ENCODE measurements around the gene CHAF1A.

Gene CHAF1A

DNA sequence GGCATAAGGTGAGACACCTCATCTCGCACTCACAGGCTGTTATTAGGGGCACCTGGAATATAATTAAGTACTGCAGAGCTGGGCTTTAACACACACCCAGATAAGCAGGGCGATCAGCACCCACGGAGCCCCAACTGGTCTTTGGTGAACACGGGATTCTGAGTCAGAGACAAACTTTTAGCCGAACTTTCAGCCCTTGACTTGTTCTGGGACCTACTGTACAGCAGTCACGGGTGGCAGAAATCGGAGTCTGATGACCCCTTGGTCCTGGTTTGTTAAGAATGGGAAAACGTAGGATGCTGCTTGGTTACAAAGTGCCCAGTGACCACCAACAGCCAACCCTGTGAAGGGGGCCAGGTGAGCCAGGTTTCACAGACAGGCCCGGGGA lies 11.1 kb upstream of the CHAF1A start:
- TF ChIP-seq, protein P1, sequence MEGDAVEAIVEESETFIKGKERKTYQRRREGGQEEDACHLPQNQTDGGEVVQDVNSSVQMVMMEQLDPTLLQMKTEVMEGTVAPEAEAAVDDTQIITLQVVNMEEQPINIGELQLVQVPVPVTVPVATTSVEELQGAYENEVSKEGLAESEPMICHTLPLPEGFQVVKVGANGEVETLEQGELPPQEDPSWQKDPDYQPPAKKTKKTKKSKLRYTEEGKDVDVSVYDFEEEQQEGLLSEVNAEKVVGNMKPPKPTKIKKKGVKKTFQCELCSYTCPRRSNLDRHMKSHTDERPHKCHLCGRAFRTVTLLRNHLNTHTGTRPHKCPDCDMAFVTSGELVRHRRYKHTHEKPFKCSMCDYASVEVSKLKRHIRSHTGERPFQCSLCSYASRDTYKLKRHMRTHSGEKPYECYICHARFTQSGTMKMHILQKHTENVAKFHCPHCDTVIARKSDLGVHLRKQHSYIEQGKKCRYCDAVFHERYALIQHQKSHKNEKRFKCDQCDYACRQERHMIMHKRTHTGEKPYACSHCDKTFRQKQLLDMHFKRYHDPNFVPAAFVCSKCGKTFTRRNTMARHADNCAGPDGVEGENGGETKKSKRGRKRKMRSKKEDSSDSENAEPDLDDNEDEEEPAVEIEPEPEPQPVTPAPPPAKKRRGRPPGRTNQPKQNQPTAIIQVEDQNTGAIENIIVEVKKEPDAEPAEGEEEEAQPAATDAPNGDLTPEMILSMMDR (IDR thresholded peaks at IDR 0.05; ENCODE audit: extremely low read depth, missing control alignments), result no peak
- DNase-seq (ENCODE audit: low spot score), result no peak

DNA sequence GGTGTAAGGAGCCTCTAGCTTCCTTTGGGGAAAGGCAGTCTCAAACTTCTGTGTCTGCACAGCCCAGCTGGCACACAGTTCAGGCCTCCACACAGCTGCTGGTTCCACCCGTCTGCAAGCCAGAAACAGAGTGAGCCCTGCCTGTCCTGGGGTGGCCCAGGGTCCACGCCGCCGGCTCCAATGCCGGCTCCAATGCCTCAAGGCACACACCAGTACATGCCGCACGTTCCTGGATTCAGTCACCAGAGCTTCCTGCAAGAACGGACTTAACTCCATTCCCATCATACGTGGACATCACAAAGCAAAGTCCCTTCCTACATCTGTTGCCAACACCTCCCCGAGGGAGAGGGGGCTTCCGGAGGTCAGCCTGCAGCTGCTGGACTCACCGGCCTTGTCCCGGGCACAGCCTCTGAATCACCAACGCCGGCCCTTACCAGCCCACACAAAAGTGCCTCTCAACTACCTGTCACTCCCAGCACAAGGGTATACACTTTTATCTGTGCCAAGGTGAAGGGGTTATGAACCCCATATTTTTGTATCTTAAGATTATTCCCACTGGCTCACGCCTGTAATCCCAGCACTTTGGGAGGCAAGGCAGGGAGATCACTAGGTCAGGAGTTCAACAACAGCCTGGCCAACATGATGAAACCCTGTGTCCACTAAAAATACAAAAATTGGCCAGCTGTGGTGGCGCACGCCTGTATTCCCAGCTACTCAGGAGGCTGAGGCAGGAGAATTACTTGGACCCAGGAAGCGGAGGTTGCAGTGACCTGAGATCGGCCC lies 10.5 kb upstream of the CHAF1A start:
- TF ChIP-seq, protein P1 (IDR thresholded peaks at IDR 0.05; ENCODE audit: extremely low read depth, missing control alignments), result no peak
- DNase-seq (ENCODE audit: low spot score), result no peak

DNA sequence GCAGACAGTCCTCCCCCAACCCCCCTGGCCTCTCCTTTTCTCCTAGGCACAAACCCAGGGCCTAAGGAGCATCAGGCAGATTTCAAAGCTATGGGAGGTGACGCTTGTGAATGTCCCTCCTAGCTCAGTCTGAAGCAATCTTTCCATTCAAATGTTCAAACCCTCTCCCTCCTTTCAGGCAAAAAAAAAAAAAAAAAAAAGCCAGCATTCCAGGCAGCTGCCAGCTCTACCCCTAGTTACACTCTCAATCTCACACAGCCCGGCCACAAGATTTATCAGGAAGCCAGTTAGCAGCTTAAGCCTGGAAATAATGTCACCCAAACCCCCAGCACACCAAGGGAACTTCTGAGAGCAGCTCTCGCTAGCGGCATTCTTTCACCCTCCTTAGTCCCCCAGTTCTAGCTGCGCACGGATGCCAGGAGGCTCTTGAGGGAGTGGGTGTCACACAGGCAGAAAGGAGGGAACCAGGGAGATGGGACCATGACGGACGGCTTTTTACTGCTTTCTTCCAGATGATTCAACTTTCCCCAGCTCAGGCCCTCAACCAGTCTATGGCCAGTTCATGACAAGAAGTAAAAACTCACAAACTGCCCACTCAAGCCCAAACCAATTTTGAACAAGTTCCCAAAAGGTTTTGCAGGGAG lies 8.4 kb upstream of the CHAF1A start:
- TF ChIP-seq, protein P1 (IDR thresholded peaks at IDR 0.05; ENCODE audit: extremely low read depth, missing control alignments), result no peak
- DNase-seq (ENCODE audit: low spot score), result no peak

DNA sequence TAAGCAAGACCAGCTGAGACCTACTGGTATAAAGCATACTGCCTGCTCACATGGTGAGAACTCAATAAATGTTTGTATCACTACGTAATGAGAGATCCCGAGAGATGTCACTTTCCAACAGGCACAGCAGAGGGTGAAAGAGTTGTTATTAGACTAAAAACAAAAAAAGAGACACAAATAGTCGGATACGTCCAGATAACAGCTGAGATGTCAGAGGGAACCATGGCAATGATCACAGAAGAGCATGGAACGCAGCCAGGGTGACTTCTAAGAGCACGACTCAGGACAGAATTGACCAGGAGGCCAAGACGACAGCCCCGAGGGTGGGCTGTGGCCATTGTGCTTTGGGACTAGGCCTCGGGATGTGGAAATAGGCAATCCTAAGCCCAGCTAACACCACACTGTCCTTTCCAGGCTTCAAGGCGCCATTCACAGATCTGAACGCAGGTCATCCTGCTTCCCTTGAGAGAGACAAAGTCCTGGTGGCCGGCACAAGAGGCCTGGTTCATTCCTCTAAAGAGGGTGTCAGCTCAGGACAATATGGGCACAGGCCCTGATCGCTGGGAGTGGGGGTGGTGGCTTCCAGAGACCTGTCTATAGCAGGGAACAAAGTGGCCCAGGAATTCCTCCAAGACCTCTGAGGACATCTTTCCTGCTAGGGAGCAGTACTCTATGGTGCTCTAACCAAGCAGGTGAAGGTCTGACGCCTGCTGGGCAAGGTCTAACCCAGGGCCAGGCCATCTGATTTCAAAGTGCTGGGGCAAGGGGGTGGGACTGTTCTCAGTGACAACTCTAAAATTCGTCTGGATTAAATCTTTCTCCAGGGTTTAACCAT lies 5.3 kb upstream of the CHAF1A start:
- DNase-seq (ENCODE audit: low spot score), result no peak
- TF ChIP-seq, protein P1 (IDR thresholded peaks at IDR 0.05; ENCODE audit: extremely low read depth, missing control alignments), result no peak

DNA sequence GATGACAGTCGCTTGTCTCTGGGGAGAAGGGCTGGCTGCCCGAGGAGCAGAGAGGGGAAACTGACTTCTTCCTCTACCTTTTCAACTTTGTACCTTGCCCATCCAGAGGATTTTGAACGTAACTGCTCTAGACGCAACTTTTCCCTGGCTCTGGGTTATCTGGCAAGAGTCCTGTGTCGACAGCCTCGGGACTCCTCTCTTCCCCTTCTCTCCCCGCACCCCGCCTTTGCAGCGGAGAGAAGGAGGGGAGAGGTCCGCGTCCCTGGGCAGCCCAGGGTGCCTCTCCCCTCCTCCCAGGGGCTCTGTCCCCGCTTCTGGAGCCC lies 2.7 kb upstream of the CHAF1A start:
- no peak for DNase-seq (ENCODE audit: low spot score)
- TF ChIP-seq, protein P1 (IDR thresholded peaks at IDR 0.05; ENCODE audit: extremely low read depth, missing control alignments), result no peak

DNA sequence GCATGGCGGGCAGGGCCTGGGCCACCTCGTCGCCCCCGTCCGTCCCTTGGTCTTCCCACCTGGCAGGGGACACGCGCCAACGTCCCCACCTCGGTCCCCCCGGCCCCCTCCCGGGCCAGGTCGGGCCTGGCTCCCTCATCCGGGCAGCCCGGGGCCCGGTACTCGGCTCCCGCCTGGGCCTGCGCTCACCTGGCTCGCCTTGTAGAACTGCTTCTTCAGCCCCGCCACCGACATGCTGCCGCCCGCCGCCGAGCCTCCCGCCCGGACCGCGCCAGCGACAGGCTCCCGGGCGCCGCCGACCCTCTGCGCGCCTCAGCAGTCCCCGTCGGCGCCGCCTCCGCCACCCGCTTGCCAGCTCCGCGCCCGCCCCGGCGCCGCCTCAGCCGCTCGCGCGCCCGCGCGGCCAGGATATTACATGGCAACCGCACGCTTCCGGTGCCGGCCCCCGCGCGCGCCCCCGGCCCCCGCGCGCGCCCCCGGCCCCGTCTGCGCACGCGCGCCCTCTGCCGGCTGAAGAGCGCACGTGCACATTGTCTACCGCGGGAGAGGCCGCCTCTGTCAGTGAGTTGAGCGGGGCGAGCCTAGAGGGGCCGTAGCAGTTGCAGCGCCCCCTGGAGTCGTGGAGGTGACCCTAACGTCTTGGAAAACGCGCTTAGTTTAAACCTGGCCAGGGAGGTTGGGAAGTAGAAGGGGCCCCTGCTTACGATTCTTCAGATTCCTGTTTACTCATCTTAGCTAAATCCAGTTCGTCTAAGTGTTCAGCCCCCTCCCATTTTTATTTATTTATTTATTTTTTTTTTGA lies 2.1 kb upstream of the CHAF1A start, which contains the start of gene SH3GL1:
Gene SH3GL1, minus strand, starts transcription at position 413 of the 802 bp plus-strand sequence. Its CDS starts 179 bp downstream, at position 234.
- TF ChIP-seq, protein P1 (IDR thresholded peaks at IDR 0.05; ENCODE audit: extremely low read depth, missing control alignments), result peak; percentile 98

More for the DNA sequence above, 2.1 kb upstream of the CHAF1A start, which contains the start of gene SH3GL1:
- DNase-seq (ENCODE audit: low spot score), result peak; percentile 96
